ENCODE results near the gene CPNE5.

The CPNE5 gene

DNA sequence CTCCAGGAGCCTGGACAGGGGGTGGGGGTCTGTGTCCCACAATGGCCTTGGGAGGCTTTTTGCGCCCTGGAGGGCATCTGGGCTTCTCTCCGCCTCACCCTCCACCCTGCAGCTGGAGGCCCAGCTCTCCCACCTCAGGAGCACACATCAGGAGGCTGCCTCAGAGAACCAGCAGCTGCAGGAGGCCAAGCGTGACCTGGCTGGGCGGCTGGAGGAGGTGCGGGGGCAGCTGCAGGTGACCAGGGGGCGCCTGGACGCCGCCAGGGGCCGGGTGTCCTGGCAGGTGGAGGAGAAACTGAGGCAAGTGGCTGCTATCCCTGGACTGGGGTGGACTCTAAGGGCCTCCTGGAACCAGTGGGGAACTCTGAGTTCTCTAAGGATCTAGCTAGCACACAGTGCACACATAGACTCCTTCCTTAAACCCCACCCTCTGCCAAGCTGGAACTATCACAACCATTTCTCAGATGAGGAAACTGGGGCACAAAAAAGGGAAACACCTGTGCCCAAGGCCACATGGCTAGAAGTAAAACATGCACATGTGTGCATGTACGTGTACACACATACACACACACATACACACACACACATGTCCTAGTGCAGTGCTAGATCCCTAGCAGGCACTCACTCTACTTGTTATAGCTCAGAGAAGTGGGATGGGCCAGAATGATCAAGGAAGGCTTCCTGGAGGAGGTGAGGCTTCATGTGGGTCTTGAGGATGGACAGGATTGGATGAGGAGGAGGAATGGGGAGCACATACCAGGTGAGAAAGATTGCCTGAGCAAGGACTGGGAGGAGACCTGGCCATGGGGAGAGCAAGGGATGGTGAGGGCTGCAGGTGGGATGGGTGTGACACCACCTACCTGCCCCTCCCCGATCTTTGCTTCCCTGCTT lies 118.7 kb downstream of the CPNE5 start:
- TF ChIP-seq USF1 (IDR thresholded peaks at IDR 0.05): no peak
- TF ChIP-seq EGR1 (IDR thresholded peaks at IDR 0.05): no peak

GRCh38 chr6:36719126-36719525 lies 120.1 kb downstream of the CPNE5 start:
- TF ChIP-seq TAF1 (IDR thresholded peaks at IDR 0.05; ENCODE audit: low read depth): no peak
- TF ChIP-seq EP300 (IDR thresholded peaks at IDR 0.05; ENCODE audit: borderline replicate concordance): no peak
- TF ChIP-seq NFIC (IDR thresholded peaks at IDR 0.05): no peak
- no peak for TF ChIP-seq ZBTB7A (IDR thresholded peaks at IDR 0.05; ENCODE audit: low read depth)
- no peak for TF ChIP-seq TEAD4 (IDR thresholded peaks at IDR 0.05)
- no peak for TF ChIP-seq YY1 (IDR thresholded peaks at IDR 0.05; ENCODE audit: low read depth)
- TF ChIP-seq USF1 (IDR thresholded peaks at IDR 0.05): no peak
- TF ChIP-seq CREB1 (IDR thresholded peaks at IDR 0.05; ENCODE audit: low read depth): no peak
- TF ChIP-seq FOXM1 (IDR thresholded peaks at IDR 0.05; ENCODE audit: borderline replicate concordance, low read depth): no peak
- no peak for TF ChIP-seq REST (IDR thresholded peaks at IDR 0.05; ENCODE audit: low read depth)
- no peak for TF ChIP-seq MAX (IDR thresholded peaks at IDR 0.05)
- no peak for TF ChIP-seq TCF12 (IDR thresholded peaks at IDR 0.05; ENCODE audit: low read depth)
- TF ChIP-seq EGR1 (IDR thresholded peaks at IDR 0.05): no peak
- TF ChIP-seq CEBPB (IDR thresholded peaks at IDR 0.05): no peak
- no peak for TF ChIP-seq RAD21 (IDR thresholded peaks at IDR 0.05; ENCODE audit: low read depth)

GRCh38 chr6:36718560-36718959 lies 120.7 kb downstream of the CPNE5 start:
- TF ChIP-seq ZBTB7A (IDR thresholded peaks at IDR 0.05; ENCODE audit: low read depth) (no peak), MAX (IDR thresholded peaks at IDR 0.05) (no peak), YY1 (IDR thresholded peaks at IDR 0.05; ENCODE audit: low read depth) (no peak), CEBPB (IDR thresholded peaks at IDR 0.05) (no peak), TCF12 (IDR thresholded peaks at IDR 0.05; ENCODE audit: low read depth) (no peak), CREB1 (IDR thresholded peaks at IDR 0.05; ENCODE audit: low read depth) (no peak), FOXM1 (IDR thresholded peaks at IDR 0.05; ENCODE audit: borderline replicate concordance, low read depth) (no peak), USF1 (IDR thresholded peaks at IDR 0.05) (no peak), NFIC (IDR thresholded peaks at IDR 0.05) (no peak), TAF1 (IDR thresholded peaks at IDR 0.05; ENCODE audit: low read depth) (no peak), EP300 (IDR thresholded peaks at IDR 0.05; ENCODE audit: borderline replicate concordance) (no peak), REST (IDR thresholded peaks at IDR 0.05; ENCODE audit: low read depth) (no peak), EGR1 (IDR thresholded peaks at IDR 0.05) (no peak), RAD21 (IDR thresholded peaks at IDR 0.05; ENCODE audit: low read depth) (no peak), TEAD4 (IDR thresholded peaks at IDR 0.05) (no peak)

- TF ChIP-seq YY1 (IDR thresholded peaks at IDR 0.05; ENCODE audit: low read depth) (no peak), CREB1 (IDR thresholded peaks at IDR 0.05; ENCODE audit: low read depth) (no peak), TAF1 (IDR thresholded peaks at IDR 0.05; ENCODE audit: low read depth) (no peak), CEBPB (IDR thresholded peaks at IDR 0.05) (no peak), TEAD4 (IDR thresholded peaks at IDR 0.05) (no peak), TCF12 (IDR thresholded peaks at IDR 0.05; ENCODE audit: low read depth) (no peak), ZBTB7A (IDR thresholded peaks at IDR 0.05; ENCODE audit: low read depth) (no peak), FOXM1 (IDR thresholded peaks at IDR 0.05; ENCODE audit: borderline replicate concordance, low read depth) (no peak), REST (IDR thresholded peaks at IDR 0.05; ENCODE audit: low read depth) (no peak), MAX (IDR thresholded peaks at IDR 0.05) (no peak), NFIC (IDR thresholded peaks at IDR 0.05) (no peak), EP300 (IDR thresholded peaks at IDR 0.05; ENCODE audit: borderline replicate concordance) (no peak), USF1 (IDR thresholded peaks at IDR 0.05) (no peak), RAD21 (IDR thresholded peaks at IDR 0.05; ENCODE audit: low read depth) (no peak), EGR1 (IDR thresholded peaks at IDR 0.05) (no peak)
Observed at GRCh38 chr6:36717871-36718540, 121.2 kb downstream of the CPNE5 start.
